NT2/D1 (cell line): ENCODE measurements around the gene HNMT.

ENCODE experiments used
- DNase-seq: peaks from one replicate; pipeline ENCODE4 v3.0.0-alpha.2; 2011; ENCODE audit warnings: low read depth, low spot score
- H3K27me3 ChIP-seq: 2 replicates; pipeline ENCODE4 v1.6.0; 2011; ENCODE audit warnings: mild to moderate bottlenecking; ENCODE audit not compliant: insufficient read length, insufficient read depth
- H3K36me3 ChIP-seq: 2 replicates; pipeline ENCODE4 v1.6.1; 2011; ENCODE audit warnings: mild to moderate bottlenecking, low read length, mixed read lengths; ENCODE audit not compliant: insufficient read depth, insufficient read length
- H3K4me1 ChIP-seq: 2 replicates; pipeline ENCODE4 v1.5.1; 2011; ENCODE audit not compliant: insufficient read depth, insufficient read length
- H3K4me3 ChIP-seq: 2 replicates; pipeline ENCODE4 v1.5.1; 2011; ENCODE audit warnings: low read depth; ENCODE audit not compliant: insufficient read length
- H3K9ac ChIP-seq: 2 replicates; pipeline ENCODE4 v1.6.0; 2011; ENCODE audit warnings: low read depth; ENCODE audit not compliant: insufficient read length
- H3K9me3 ChIP-seq: 2 replicates; pipeline ENCODE4 v1.5.1; 2011; ENCODE audit warnings: mild to moderate bottlenecking, low read length; ENCODE audit not compliant: insufficient read depth
- SUZ12 ChIP-seq: IDR thresholded peaks from 2 replicates; pipeline ENCODE4 v1.6.1; 2011; ENCODE audit not compliant: insufficient read length, insufficient read depth; ENCODE audit errors: extremely low read depth
- YY1 ChIP-seq: IDR thresholded peaks from 2 replicates; pipeline ENCODE4 v1.6.1; 2011; ENCODE audit not compliant: insufficient read length, insufficient read depth
- ZNF274 ChIP-seq: IDR thresholded peaks from 2 replicates; pipeline ENCODE4 v1.6.1; 2011; ENCODE audit warnings: mild to moderate bottlenecking, low read depth, low read length

The HNMT gene

GRCh38 chr2:137942037-137942832 lies 22.0 kb upstream of the HNMT start:
- Histone ChIP-seq H3K36me3 (no peaks in the 10 kb centered on the region), H3K4me1 (no peaks in the 10 kb centered on the region), H3K4me3 (no peak overlapping the region), H3K9me3 (no peaks in the 10 kb centered on the region), H3K9ac (no peak overlapping the region), H3K27me3 (no peaks in the 10 kb centered on the region)
- DNase-seq = no peak
- no peak for TF ChIP-seq YY1
- TF ChIP-seq ZNF274 = no peak
- TF ChIP-seq SUZ12 = no peak

GRCh38 chr2:137942833-137943677 lies 21.2 kb upstream of the HNMT start:
- H3K9ac ChIP-seq = no peak overlapping the region
- TF ChIP-seq SUZ12 (no peak), ZNF274 (no peak), YY1 (no peak)
- no peaks in the 10 kb centered on the region for H3K36me3 ChIP-seq
- no peaks in the 10 kb centered on the region for H3K27me3 ChIP-seq
- no peaks in the 10 kb centered on the region for H3K9me3 ChIP-seq
- H3K4me1 ChIP-seq = no peaks in the 10 kb centered on the region
- H3K4me3 ChIP-seq = no peak overlapping the region
- DNase-seq = no peak

DNA sequence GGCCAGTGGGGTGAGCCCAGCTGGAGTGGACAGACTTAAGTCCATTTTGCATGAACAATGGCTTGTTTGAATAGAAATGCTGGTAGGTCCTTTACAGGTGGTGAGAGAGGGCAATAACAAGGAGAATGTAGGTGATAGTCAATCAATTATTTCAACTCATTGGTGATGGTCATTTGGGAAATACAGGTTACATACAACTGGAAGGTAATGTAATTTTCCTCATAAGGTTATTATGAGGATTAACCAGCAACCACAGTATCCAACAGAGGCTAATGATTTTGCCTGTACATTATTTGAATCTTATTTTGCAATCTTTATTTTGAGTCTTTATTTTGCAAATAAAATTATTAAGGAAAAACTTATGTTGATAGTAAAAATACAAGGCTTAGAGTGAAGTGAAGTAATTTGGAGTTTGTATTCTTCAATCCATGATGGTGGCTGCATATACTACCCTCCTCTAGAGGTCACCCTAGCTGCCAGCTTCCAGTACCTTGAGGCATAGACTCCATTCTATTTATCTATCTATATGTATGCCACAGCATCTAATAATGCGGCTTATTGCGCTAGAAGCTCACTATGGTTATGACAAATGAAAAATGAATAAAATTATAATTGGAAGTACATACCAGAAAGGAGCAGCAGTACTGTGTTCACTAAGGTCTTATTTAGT lies 20.5 kb upstream of the HNMT start:
- no peak overlapping the region for H3K4me3 ChIP-seq

DNA sequence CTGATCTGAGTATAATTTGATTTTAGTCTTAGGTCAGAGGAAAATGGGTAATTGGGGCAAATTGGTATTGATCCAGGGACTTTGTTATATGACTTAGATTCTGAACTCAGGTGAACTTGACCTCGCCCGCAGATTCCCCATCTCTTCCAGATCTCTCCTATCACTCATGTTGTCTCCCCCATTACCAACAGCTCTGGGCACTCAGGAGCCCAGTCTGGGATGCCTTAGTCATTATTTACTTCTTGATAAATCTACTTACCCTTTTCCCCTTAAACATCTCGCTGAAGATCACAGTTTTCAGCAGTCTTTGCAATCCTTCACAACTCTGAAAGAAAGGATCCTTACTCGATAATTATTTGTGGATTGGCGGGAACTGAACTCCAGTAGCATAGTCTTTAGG lies 19.6 kb upstream of the HNMT start:
- no peaks in the 10 kb centered on the region for H3K4me1 ChIP-seq
- no peak for DNase-seq
- H3K4me3 ChIP-seq = no peak overlapping the region
- no peak overlapping the region for H3K9ac ChIP-seq
- TF ChIP-seq YY1 (no peak), SUZ12 (no peak), ZNF274 (no peak)
- no peaks in the 10 kb centered on the region for H3K36me3 ChIP-seq
- no peaks in the 10 kb centered on the region for H3K9me3 ChIP-seq
- no peaks in the 10 kb centered on the region for H3K27me3 ChIP-seq

More for the DNA sequence above, 20.5 kb upstream of the HNMT start:
- Histone ChIP-seq H3K27me3 (no peaks in the 10 kb centered on the region), H3K9ac (no peak overlapping the region), H3K4me1 (no peaks in the 10 kb centered on the region), H3K36me3 (no peaks in the 10 kb centered on the region), H3K9me3 (no peaks in the 10 kb centered on the region)
- TF ChIP-seq SUZ12 (no peak), ZNF274 (no peak), YY1 (no peak)
- DNase-seq = no peak

DNA sequence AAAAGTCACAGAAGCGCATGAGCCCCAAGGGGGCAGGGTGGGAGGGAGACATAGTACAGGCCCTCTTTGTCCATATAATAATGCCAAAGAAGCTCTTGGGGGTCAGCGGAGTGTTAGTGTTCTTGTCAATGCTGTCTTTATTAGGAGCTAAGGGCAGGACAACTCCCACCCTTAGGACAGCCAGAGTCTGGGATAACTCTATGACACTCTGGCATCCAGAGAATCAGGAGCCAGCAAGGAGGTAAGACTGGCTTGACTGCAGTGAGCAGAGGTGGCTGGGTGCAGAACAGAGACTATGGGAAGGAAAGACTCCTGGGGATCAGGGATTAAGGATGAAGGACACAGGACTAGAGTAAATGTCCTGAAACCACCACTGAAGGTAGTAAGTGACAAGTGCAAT lies 19.0 kb upstream of the HNMT start:
- H3K36me3 ChIP-seq = no peaks in the 10 kb centered on the region
- TF ChIP-seq ZNF274 (no peak), SUZ12 (no peak), YY1 (no peak)
- no peaks in the 10 kb centered on the region for H3K27me3 ChIP-seq
- H3K9me3 ChIP-seq = no peaks in the 10 kb centered on the region
- H3K4me3 ChIP-seq = no peak overlapping the region
- no peak overlapping the region for H3K9ac ChIP-seq
- no peak for DNase-seq
- H3K4me1 ChIP-seq = no peaks in the 10 kb centered on the region

- no peak for DNase-seq
- no peaks in the 10 kb centered on the region for H3K4me1 ChIP-seq
- no peak overlapping the region for H3K9ac ChIP-seq
- H3K27me3 ChIP-seq = no peaks in the 10 kb centered on the region
- TF ChIP-seq SUZ12 = no peak
- no peak for TF ChIP-seq YY1
- TF ChIP-seq ZNF274 = no peak
- no peaks in the 10 kb centered on the region for H3K9me3 ChIP-seq
- H3K36me3 ChIP-seq = no peaks in the 10 kb centered on the region
- H3K4me3 ChIP-seq = no peak overlapping the region
Observed at GRCh38 chr2:137946227-137946626, 18.0 kb upstream of the HNMT start.
